ENCODE results near the gene SPNS2.

DNA sequence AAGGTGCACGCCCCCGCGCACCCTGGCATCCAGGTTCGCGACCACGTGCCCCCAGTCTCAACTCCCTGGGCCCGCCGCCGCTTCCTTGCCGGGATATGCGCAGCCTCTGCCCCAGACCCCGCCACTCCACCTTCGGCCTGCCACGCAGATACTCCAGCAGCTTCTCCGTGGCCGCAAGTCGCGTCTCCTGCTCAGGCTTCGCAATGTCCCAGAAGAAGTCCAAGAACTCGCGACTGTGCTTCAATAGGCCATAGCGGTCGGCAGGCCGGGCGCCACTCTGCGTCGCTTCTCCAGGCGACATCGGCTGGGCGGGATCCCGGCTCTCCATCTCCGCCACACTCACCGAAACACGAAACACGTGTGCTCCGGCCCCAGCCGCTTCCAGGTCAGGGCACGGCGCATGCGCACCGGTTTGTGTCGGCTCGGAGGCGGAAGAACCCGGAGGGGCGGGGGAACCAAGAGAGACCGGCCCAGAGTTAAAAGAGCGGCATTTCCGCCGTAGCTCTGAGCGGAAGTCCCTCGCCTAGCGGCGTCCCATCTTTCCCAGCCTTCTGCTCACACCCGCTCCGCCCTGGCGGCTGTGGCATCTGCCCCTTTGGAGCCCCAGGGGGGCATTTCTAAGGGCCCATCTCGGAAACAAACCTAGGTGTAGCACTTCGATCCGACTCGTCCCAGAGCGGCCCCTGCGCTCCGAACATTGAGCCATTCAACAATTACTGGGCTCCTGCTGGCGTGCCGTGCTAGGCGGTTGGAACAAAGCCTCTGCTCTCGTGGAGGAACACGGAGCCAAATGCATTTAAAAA is 56.5 kb downstream of the SPNS2 start, which contains the start of gene MYBBP1A:
- TF ChIP-seq, protein P1, sequence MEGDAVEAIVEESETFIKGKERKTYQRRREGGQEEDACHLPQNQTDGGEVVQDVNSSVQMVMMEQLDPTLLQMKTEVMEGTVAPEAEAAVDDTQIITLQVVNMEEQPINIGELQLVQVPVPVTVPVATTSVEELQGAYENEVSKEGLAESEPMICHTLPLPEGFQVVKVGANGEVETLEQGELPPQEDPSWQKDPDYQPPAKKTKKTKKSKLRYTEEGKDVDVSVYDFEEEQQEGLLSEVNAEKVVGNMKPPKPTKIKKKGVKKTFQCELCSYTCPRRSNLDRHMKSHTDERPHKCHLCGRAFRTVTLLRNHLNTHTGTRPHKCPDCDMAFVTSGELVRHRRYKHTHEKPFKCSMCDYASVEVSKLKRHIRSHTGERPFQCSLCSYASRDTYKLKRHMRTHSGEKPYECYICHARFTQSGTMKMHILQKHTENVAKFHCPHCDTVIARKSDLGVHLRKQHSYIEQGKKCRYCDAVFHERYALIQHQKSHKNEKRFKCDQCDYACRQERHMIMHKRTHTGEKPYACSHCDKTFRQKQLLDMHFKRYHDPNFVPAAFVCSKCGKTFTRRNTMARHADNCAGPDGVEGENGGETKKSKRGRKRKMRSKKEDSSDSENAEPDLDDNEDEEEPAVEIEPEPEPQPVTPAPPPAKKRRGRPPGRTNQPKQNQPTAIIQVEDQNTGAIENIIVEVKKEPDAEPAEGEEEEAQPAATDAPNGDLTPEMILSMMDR (IDR thresholded peaks at IDR 0.05), result peak in 3 of 5 experiments; percentile 11 to 44 (median 28)
- TF ChIP-seq POLR2A (IDR thresholded peaks at IDR 0.05), result peak in 1 of 2 donors; percentile 54

All from tibial nerve (tissue), 3 donors.